IPS-NIHi7 (cell line): ENCODE data around the gene MAPRE2.

ENCODE experiments used
- DNase-seq: peaks from one replicate; pipeline ENCODE4 v3.0.0; 2012; ENCODE audit warnings: mixed read lengths; ENCODE audit errors: extremely low spot score

MAPRE2 gene

GRCh38 chr18:35180455-35180854 is 139.2 kb downstream of the MAPRE2 start:
- DNase-seq, result no peak

- DNase-seq, result no peak
Measured at GRCh38 chr18:35182151-35182550, 140.9 kb downstream of the MAPRE2 start.

- DNase-seq, result no peak
Measured at GRCh38 chr18:35183886-35184285, 142.7 kb downstream of the MAPRE2 start.

GRCh38 chr18:35185771-35186170 is 144.6 kb downstream of the MAPRE2 start:
- DNase-seq, result no peak

GRCh38 chr18:35186291-35187034 is 145.2 kb downstream of the MAPRE2 start:
- DNase-seq, result no peak

GRCh38 chr18:35189510-35189909 is 148.3 kb downstream of the MAPRE2 start:
- no peak for DNase-seq

GRCh38 chr18:35190948-35191697 is 149.9 kb downstream of the MAPRE2 start:
- no peak for DNase-seq

- no peak for DNase-seq
Measured at GRCh38 chr18:35191698-35192025, 150.4 kb downstream of the MAPRE2 start.

GRCh38 chr18:35192415-35192814 is 151.2 kb downstream of the MAPRE2 start:
- DNase-seq, result no peak
